Common myeloid progenitor, CD34-positive (primary cell): Measurements from ENCODE around the gene ZPR1.
A peak's percentile ranks its signal among the peaks of the same experiment; 100 is the strongest.

ENCODE experiments used
- CTCF ChIA-PET: fragments of 350-600 bp; sonication (Branson Sonifier 250); formaldehyde crosslinking; loops from one replicate; lab custom pipeline; 2021; ENCODE audit warnings: antibody characterized with exemption; lab: Charles Lee
- POLR2A ChIA-PET: fragments of 350-600 bp; sonication (Branson Sonifier 250); formaldehyde crosslinking; loops from one replicate; lab custom pipeline; 2021; ENCODE audit warnings: antibody characterized with exemption; lab: Charles Lee
- DNase-seq, 3 donors: peaks; one replicate each; pipeline versions ENCODE4 v3.0.0 to v3.0.0-alpha.2; 2013
- H3K27ac ChIP-seq, 2 experiments: 1 replicate in 1 of 2; 2 replicates in 1 of 2; pipeline ENCODE4 v1.7.0; 2013; ENCODE audit warnings: inconsistent platforms in 2 of 2, low read length in 2 of 2, mild to moderate bottlenecking in 2 of 2, low read depth in 1 of 2, moderate library complexity in 1 of 2; ENCODE audit not compliant: severe bottlenecking in 2 of 2, insufficient read depth in 1 of 2, poor library complexity in 1 of 2
- H3K27me3 ChIP-seq, 5 experiments: replicated peaks in 2 of 5; 1 replicate in 3 of 5; 2 replicates in 2 of 5; pipeline versions ENCODE4 v1.6.1 to v1.7.0; 2013; ENCODE audit warnings: low read length in 4 of 5, mild to moderate bottlenecking in 2 of 5, moderate library complexity in 2 of 5, inconsistent platforms in 1 of 5; ENCODE audit not compliant: insufficient read depth in 5 of 5, control insufficient read depth in 4 of 5
- H3K36me3 ChIP-seq, 4 experiments: 1 replicate in 2 of 4; 2 replicates in 2 of 4; pipeline versions ENCODE4 v1.6.1 to v1.7.0; 2013; ENCODE audit warnings: low read length in 3 of 4, control low read depth in 1 of 4, mild to moderate bottlenecking in 1 of 4; ENCODE audit not compliant: control insufficient read depth in 4 of 4, insufficient read depth in 4 of 4
- H3K4me1 ChIP-seq, 4 experiments: 1 replicate in 3 of 4; 2 replicates in 1 of 4; pipeline versions ENCODE4 v1.6.1 to v1.7.1; 2013; ENCODE audit warnings: low read length in 3 of 4, mild to moderate bottlenecking in 3 of 4, control low read depth in 1 of 4, inconsistent platforms in 1 of 4, moderate library complexity in 1 of 4; ENCODE audit not compliant: control insufficient read depth in 4 of 4, insufficient read depth in 4 of 4; ENCODE audit errors: control extremely low read depth in 1 of 4
- H3K4me3 ChIP-seq, 7 experiments: 1 replicate in 4 of 7; 2 replicates in 3 of 7; pipeline versions ENCODE4 v1.5.1 to v1.7.0; 2013; ENCODE audit warnings: mild to moderate bottlenecking in 7 of 7, low read length in 6 of 7, moderate library complexity in 6 of 7, inconsistent platforms in 2 of 7, low read depth in 2 of 7, control low read depth in 1 of 7; ENCODE audit not compliant: insufficient read depth in 4 of 7, control insufficient read depth in 1 of 7; ENCODE audit errors: extremely low read depth in 1 of 7
- H3K9me3 ChIP-seq, 5 experiments: 1 replicate in 4 of 5; 2 replicates in 1 of 5; pipeline versions ENCODE4 v1.6.1 to v1.7.1; 2013; ENCODE audit warnings: low read length in 4 of 5, mild to moderate bottlenecking in 2 of 5, inconsistent platforms in 1 of 5, low read depth in 1 of 5, moderate library complexity in 1 of 5; ENCODE audit not compliant: control insufficient read depth in 4 of 5, insufficient read depth in 2 of 5; ENCODE audit errors: control extremely low read depth in 1 of 5
- WGBS: methylation state at CpG from one replicate; pipeline ENCODE4 v1.1.5; 2013; ENCODE audit not compliant: insufficient coverage; 5-methylcytosine and 5-hydroxymethylcytosine counted together

ZPR1 gene

GRCh38 chr11:116787436-116787785 lies 412 bp downstream of the ZPR1 start:
- peak overlapping the region; percentile 77 for H3K27ac ChIP-seq
- H3K4me3 ChIP-seq, result peak overlapping the region; percentile 76 to 93 (median 86)
- CTCF ChIA-PET, result interaction anchor here (1.1 to 9.8 kb wide), 10 partner anchors 11 to 458 kb away, joined by 3 to 134 read pairs (median 4); partner anchors contain the start of genes APOA1 and BUD13
- no peak for DNase-seq
- peaks cover 0 to 2% (median 0%) of the 10 kb centered on the region in 5 experiments for H3K27me3 ChIP-seq
- H3K36me3 ChIP-seq, result peaks cover 21 to 43% (median 33%) of the 10 kb centered on the region in 4 experiments
- 0% methylated on average over 12 of the region's 15 CpGs for WGBS
- peaks cover 0 to 27% (median 21%) of the 10 kb centered on the region in 4 experiments for H3K4me1 ChIP-seq
- POLR2A ChIA-PET, result interaction anchor here (1.3 to 1.5 kb wide), 2 partner anchors 15 to 48 kb away, joined by 3 to 6 read pairs; partner anchors contain the start of gene BUD13
- H3K9me3 ChIP-seq, result no peaks in the 10 kb centered on the region

- Histone ChIP-seq H3K27me3 (peaks cover 0 to 2% (median 0%) of the 10 kb centered on the region in 5 experiments), H3K4me3 (peak overlapping the region; percentile 76 to 93 (median 86)), H3K36me3 (peaks cover 21 to 47% (median 36%) of the 10 kb centered on the region in 4 experiments), H3K4me1 (peaks cover 0 to 27% (median 21%) of the 10 kb centered on the region in 4 experiments), H3K9me3 (no peaks in the 10 kb centered on the region), H3K27ac (peak overlapping the region; percentile 77)
- WGBS, result 83% methylated on average over 3 of the region's 5 CpGs
- DNase-seq, result no peak
- ChIA-PET POLR2A (interaction anchor here (1.5 kb wide), 1 partner anchor 14 kb away, joined by 6 read pairs; the partner anchor contains the start of gene BUD13), CTCF (interaction anchor here (0.9 to 9.8 kb wide), 11 partner anchors 11 to 459 kb away, joined by 3 to 134 read pairs (median 3); partner anchors contain the start of genes APOA1 and BUD13)
Observed at GRCh38 chr11:116786966-116787365, 857 bp downstream of the ZPR1 start.

GRCh38 chr11:116786326-116786725 lies 1.5 kb downstream of the ZPR1 start:
- H3K9me3 ChIP-seq, result no peaks in the 10 kb centered on the region
- H3K4me1 ChIP-seq, result peaks cover 0 to 23% (median 17%) of the 10 kb centered on the region in 4 experiments
- 100% methylated on average over 2 of the region's 2 CpGs for WGBS
- H3K27ac ChIP-seq, result no peak overlapping the region
- peaks cover 22 to 51% (median 39%) of the 10 kb centered on the region in 4 experiments for H3K36me3 ChIP-seq
- H3K4me3 ChIP-seq, result peak overlapping the region in 2 of 7 experiments; percentile 87 to 90
- H3K27me3 ChIP-seq, result peaks cover 0 to 2% (median 0%) of the 10 kb centered on the region in 5 experiments
- ChIA-PET CTCF (interaction anchor here (0.6 to 9.8 kb wide), 9 partner anchors 9 to 444 kb away, joined by 3 to 134 read pairs (median 3); partner anchors contain the start of genes APOA1 and PAFAH1B2), POLR2A (interaction anchor here (1.5 kb wide), 1 partner anchor 14 kb away, joined by 6 read pairs; the partner anchor contains the start of gene BUD13)
- DNase-seq, result no peak

GRCh38 chr11:116782728-116783127 lies 5.1 kb downstream of the ZPR1 start:
- POLR2A ChIA-PET, result interaction anchor here (0.7 kb wide), 1 partner anchor 156 kb away, joined by 3 read pairs; no protein-coding TSS in a partner anchor
- 90% methylated on average over 3 of the region's 4 CpGs for WGBS
- H3K27me3 ChIP-seq, result no peaks in the 10 kb centered on the region
- no peak for DNase-seq
- CTCF ChIA-PET, result interaction anchor here (0.7 to 2.2 kb wide), 4 partner anchors 8 to 398 kb away, joined by 3 to 4 read pairs (median 4); no protein-coding TSS in a partner anchor
- no peak overlapping the region for H3K4me3 ChIP-seq
- no peaks in the 10 kb centered on the region for H3K9me3 ChIP-seq
- peaks cover 0 to 12% (median 8%) of the 10 kb centered on the region in 4 experiments for H3K4me1 ChIP-seq
- peaks cover 28 to 84% (median 68%) of the 10 kb centered on the region in 4 experiments for H3K36me3 ChIP-seq
- H3K27ac ChIP-seq, result no peak overlapping the region

- ChIA-PET CTCF (interaction anchor here (1.0 to 3.3 kb wide), 4 partner anchors 12 to 327 kb away, joined by 3 to 13 read pairs (median 4); partner anchors contain the start of gene APOA5), POLR2A (no interaction called here)
- no peaks in the 10 kb centered on the region for H3K9me3 ChIP-seq
- peaks cover 15 to 74% (median 52%) of the 10 kb centered on the region in 4 experiments for H3K36me3 ChIP-seq
- DNase-seq, result no peak
- no peak overlapping the region for H3K4me3 ChIP-seq
- 99% methylated on average over 4 of the region's 4 CpGs for WGBS
- peaks cover 3 to 13% (median 7%) of the 10 kb centered on the region in 4 experiments for H3K4me1 ChIP-seq
- no peak overlapping the region for H3K27ac ChIP-seq
- no peaks in the 10 kb centered on the region for H3K27me3 ChIP-seq
Observed at GRCh38 chr11:116778556-116778955, 9.3 kb downstream of the ZPR1 start.

GRCh38 chr11:116777056-116777455 lies 10.8 kb downstream of the ZPR1 start:
- Histone ChIP-seq H3K4me3 (no peak overlapping the region), H3K36me3 (peaks cover 9 to 59% (median 40%) of the 10 kb centered on the region in 4 experiments), H3K9me3 (no peaks in the 10 kb centered on the region), H3K4me1 (peaks cover 6 to 19% (median 14%) of the 10 kb centered on the region in 4 experiments), H3K27ac (no peak overlapping the region), H3K27me3 (no peaks in the 10 kb centered on the region)
- CTCF ChIA-PET, result interaction anchor here (1.9 to 2.0 kb wide), 2 partner anchors 9 to 13 kb away, joined by 7 to 10 read pairs; partner anchors contain the start of gene APOA5
- DNase-seq, result no peak
- POLR2A ChIA-PET, result no interaction called here
- WGBS, result 89% methylated on average over 5 of the region's 7 CpGs
